ENCODE measurements around the gene LRRN2. TPM values are rescaled to one million over a fixed set of nuclear protein-coding genes. Genes with fewer than 3 reads are reported as not detected.
"Not testable (repeated sequence)": the region's sequence is repeated elsewhere in the genome, so short reads cannot be mapped to it uniquely, and the experiment has no call there.

Gene LRRN2
- total RNA-seq (2014; rRNA removed; shearing (Covaris generic)), result 0.36 and 0.69 TPM in 2 replicates

DNA sequence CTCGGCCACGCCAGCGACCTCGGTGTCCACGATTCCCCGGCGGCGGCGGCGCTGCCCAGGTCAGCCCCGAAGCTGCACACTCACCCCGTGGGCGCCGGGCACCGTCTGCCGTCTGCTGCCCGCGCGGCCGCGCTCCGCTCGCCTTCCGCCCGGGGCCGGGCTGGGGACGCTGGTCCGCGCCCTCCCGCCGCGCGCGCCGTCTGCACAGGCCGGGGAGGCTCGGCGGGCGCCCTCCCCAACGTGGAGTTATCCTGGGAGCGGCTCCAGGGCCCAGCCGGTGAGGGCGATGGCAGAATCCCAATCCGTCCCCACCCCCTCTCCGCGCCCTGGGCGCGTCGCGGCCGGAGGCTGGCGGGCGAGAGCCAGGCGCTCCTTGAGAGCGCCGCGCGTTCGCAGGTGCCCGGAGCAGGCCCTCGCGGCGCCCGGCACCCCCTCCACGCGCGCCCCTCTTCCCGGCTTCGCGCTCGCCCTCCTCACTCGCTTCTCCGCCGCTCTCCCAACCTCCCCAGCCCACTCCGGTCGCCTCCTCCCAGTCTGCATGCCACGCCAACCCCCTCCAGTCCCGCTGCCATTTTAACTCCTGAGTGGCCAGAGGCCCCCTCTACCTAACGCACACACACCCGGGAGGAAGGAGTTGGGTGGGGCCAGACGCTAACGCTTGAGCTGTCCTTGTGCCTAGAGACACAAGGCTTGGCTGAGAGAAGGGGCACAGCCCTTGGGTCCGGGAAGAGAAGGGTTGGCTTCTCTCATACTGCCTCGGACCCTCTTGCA is at the start of gene LRRN2:
TSS of gene LRRN2 (minus strand) at position 503 of the 771 bp plus-strand sequence. CDS start 65,746 bp downstream, outside the sequence.
- DNase-seq (ENCODE audit: low read depth), result peak; percentile 14

DNA sequence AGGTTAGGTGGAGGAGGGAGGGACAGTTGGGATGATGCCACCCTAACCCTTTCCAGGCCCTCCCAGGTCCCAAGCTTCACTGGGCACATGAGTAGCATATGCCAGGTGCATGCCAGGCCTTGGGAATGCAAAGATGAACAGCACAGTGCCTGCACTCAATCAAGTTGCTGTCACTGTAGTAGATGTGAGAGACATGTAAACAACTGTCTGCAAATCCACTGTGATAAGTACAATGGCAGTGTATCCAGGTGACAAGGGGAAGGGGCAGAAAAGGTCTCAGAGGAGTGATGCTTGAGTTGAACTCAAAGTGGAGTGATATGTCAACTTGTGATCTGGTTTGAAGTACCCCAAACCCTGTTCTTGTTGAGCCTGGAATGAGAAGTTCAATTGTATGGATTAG is 49.5 kb upstream of the LRRN2 start:
- no peak for DNase-seq (ENCODE audit: low read depth)

- no peak for DNase-seq (ENCODE audit: low read depth)
Observed at GRCh38 chr1:204733869-204734596, 48.5 kb upstream of the LRRN2 start.

GRCh38 chr1:204733289-204733688 is 47.8 kb upstream of the LRRN2 start:
- DNase-seq (ENCODE audit: low read depth), result no peak

DNA sequence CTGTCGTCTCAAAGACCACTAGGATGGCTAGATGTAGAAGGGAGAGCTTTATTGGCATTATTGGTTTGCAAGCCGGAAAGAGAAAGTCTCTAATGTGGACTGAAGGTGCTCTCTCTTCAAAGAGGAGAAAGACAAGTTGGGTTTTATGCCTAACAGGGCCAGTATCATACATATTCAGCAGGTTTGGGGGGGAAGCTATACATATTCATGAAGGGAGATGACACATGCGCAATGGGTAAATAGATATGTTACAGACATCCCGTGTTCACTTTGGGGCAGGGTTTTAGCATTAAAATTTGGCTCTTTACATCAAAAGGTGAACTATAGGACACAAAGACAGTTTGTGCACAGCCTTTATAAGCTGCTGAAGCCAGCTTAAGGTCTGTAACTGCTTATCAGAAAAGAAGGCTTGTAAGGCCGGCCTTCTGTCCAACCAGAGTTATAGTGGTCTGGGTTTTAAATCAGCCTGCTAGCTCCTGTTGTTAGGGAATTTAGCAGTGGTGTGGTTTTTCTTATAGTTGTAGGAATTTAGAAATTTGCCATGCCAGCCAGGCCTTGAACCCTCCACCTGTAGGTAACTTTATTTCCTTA is 46.5 kb upstream of the LRRN2 start:
- no peak for DNase-seq (ENCODE audit: low read depth)

DNA sequence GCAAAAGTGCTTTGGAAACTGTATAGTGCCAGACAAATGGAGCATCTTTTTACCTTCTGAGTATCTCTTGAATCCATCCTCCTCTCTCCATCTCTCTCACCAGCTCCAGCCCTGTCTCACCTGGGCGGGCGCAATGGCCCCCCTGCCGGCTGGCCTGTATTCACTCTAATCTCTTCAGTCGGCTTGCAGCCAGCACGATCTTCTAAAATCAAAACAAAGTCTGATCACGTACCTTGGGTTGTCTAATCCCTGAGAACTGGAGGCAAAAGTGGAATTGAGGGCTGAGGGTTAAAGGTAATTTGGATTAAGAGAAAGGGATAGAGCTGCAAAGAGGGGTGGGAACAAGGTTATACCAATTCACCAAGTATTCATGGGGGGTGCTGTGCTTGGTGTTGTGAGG is 46.0 kb upstream of the LRRN2 start:
- DNase-seq (ENCODE audit: low read depth), result no peak

DNA sequence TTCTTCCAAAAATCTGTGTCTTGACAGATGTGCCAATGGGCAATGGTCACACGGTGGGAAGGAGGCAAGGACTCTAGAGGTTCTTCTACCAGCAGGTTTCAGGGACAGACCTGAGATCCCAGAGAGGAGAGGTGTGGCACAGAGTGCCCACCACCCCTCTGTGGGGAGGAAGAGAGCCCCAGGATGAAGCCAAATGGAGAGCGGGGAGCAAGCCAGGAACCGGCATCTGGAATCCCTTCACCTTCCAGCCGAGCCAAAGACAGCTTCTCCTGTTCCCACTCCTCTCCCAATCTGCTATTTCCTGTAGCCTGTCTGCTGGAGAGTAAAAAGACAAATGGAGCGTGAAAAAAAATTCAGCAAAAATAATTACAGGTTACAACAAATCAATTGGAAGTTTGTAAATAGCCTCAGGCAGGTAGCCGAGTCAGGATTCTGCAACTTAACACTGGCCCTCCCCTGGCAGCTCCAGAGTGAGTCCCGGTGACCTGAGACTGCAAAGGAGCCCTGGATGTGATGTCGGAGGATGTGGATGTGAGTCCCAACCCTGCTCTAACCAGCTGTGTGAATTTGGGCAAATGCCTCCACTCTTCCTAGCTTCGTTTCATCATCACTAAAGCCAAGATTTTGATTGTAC is 45.4 kb upstream of the LRRN2 start:
- DNase-seq (ENCODE audit: low read depth), result no peak

DNA sequence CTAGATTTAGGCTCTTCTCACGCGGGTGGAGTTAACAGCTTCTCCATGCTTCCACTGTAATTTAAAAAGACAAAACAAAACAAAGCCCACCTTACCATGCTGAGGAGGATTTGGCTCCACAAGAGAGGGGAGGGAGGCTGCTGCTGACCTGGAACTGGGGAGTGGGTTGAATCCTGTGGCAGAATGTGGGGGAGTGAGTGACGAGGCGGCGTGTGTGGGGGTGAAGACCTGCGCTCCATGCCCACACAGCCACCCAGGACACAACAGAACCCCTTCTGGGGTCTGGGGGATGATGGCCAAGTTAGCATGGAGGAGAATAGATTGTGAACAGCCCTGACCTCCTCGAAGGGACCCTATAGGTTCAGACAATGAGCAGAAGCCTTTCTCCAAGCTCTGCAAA is 44.0 kb upstream of the LRRN2 start:
- no peak for DNase-seq (ENCODE audit: low read depth)

- DNase-seq (ENCODE audit: low read depth), result no peak
Observed at GRCh38 chr1:204728456-204728855, 42.9 kb upstream of the LRRN2 start.

DNA sequence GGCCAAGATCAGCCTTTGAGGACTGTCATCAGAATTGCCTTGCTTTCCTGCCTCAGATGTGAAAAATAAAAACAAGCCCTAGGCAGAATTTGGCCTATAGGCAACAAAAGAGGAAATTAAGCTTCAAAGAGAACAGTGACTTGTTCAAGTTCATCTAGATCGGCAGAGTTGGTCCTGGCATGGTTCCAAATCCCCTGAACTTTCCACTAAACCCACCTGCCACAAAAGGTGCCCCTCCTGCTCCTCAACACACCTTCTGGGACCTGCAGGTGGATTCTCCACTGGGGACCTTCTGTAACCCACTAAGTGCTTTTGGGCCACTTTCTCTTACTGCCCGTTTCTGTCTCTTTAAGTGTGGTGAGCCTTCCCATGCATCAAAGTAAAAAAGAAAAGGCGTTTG is 42.5 kb upstream of the LRRN2 start:
- no peak for DNase-seq (ENCODE audit: low read depth)

- DNase-seq (ENCODE audit: low read depth), result not testable (repeated sequence)
Observed at GRCh38 chr1:204727438-204727837, 41.9 kb upstream of the LRRN2 start.

DNA sequence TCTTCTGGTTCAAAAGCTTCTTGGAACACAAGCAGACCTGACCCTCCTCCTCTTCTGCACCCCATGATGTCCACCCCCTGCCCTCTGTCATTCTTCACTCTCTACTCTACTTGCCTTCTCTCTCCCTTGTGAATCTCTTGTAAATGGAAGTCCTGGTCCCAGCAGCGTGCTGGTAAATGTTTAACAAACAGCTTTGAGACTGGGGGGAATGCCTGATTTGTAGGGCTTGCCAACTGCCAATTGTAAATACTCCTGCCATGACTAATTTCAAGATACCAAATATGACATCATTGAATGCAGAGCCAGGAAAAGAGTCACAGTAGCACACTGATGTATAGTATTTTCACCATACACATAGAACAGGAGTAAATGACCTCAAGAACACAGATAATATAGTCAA is 40.9 kb upstream of the LRRN2 start:
- peak; percentile 72 for DNase-seq (ENCODE audit: low read depth)

- DNase-seq (ENCODE audit: low read depth), result peak; percentile 42
Observed at GRCh38 chr1:204725821-204726448, 40.4 kb upstream of the LRRN2 start.

DNA sequence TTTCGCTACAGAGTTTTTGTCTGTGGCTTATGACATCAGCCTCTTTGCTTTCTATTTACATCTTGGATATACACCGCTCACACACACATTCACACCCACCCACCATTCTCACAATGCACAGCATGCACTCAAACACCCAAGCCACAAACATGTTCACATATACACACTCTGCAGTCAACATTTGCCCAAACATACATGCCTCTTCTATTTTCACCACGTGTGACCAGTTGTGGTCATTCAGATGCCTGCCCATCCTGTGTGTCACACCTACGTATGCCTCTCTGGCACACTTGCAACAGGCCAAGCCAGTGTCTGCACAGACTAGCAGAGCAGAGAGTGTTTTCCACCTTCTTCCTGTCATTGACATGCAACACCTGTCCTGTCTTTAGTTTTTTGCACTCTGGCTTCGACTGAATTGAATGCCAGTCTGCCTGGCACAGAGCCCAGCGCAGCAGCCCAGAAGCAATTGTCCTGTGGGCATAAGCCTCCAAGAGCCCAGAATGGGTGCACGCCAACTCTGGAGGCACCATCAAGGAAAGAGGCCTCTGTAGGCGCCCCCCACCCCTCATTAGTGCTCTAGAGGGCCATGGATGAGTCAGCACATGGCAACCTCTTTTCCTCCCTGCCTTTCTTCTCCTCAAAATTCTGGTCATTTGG is 37.7 kb upstream of the LRRN2 start:
- peak; percentile 62 for DNase-seq (ENCODE audit: low read depth)

- no peak for DNase-seq (ENCODE audit: low read depth)
Observed at GRCh38 chr1:204721373-204722055, 36.0 kb upstream of the LRRN2 start.

- no peak for DNase-seq (ENCODE audit: low read depth)
Observed at GRCh38 chr1:204716660-204717059, 31.1 kb upstream of the LRRN2 start.

- peak; percentile 28 for DNase-seq (ENCODE audit: low read depth)
Observed at GRCh38 chr1:204714861-204715511, 29.4 kb upstream of the LRRN2 start.

GRCh38 chr1:204714194-204714860 is 28.8 kb upstream of the LRRN2 start:
- no peak for DNase-seq (ENCODE audit: low read depth)

GRCh38 chr1:204713541-204713940 is 28.0 kb upstream of the LRRN2 start:
- DNase-seq (ENCODE audit: low read depth), result no peak
